HG03575 (cell line): ENCODE results near the gene RBP3.

Experiments used
- ATAC-seq: cut with Tn5 transposase; IDR thresholded peaks from one replicate; pipeline ENCODE4 v1.9.1; 2021; ENCODE audit not compliant: unreplicated experiment, insufficient number of reproducible peaks, low FRiP score; ENCODE audit errors: extremely low read depth

Gene RBP3

GRCh38 chr10:47333532-47333931 lies 14.6 kb upstream of the RBP3 start:
- ATAC-seq = no peak

GRCh38 chr10:47334466-47335295 lies 13.5 kb upstream of the RBP3 start:
- no peak for ATAC-seq

- ATAC-seq = no peak
These were observed 12.3 kb upstream of the RBP3 start for GRCh38 chr10:47335906-47336305.

GRCh38 chr10:47336387-47337134 lies 11.6 kb upstream of the RBP3 start:
- no peak for ATAC-seq

GRCh38 chr10:47337310-47337709 lies 10.9 kb upstream of the RBP3 start:
- no peak for ATAC-seq

- no peak for ATAC-seq
These were observed 8.9 kb upstream of the RBP3 start for GRCh38 chr10:47339186-47339735.

GRCh38 chr10:47339759-47340607 lies 8.2 kb upstream of the RBP3 start:
- no peak for ATAC-seq

- no peak for ATAC-seq
These were observed 7.5 kb upstream of the RBP3 start for GRCh38 chr10:47340608-47341170.

GRCh38 chr10:47344996-47345870 lies 2.9 kb upstream of the RBP3 start:
- no peak for ATAC-seq

- ATAC-seq = no peak
These were observed 1.4 kb upstream of the RBP3 start for GRCh38 chr10:47346581-47347302.

- no peak for ATAC-seq
These were observed 874 bp upstream of the RBP3 start for GRCh38 chr10:47347303-47347675.

- ATAC-seq = no peak
These were observed 703 bp downstream of the RBP3 start for GRCh38 chr10:47348661-47349470.

- no peak for ATAC-seq
These were observed 1.4 kb downstream of the RBP3 start for GRCh38 chr10:47349516-47349915.

- ATAC-seq = no peak
These were observed 1.8 kb downstream of the RBP3 start for GRCh38 chr10:47349941-47350371.

GRCh38 chr10:47350671-47351640 lies 2.8 kb downstream of the RBP3 start:
- no peak for ATAC-seq
